ENCODE data around the gene DNAAF8.

DNAAF8 gene

DNA sequence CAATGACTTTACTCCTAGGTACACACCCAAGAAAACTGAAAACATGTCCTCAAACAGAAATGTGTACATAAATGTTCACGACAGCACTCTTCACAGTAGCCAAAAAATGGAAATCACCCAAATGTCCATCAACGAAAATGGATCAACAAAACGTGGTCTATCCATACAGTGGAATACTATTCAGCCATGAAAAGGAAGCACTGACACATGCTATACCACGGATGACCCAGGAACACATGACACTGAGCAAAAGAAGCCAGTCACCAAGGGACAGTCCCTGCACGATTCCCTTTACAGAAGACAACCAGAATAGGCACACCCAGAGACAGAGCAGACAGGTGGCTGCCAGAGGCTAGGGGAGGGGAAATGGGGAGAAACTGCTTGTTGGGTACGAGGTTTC, 21.4 kb downstream of the DNAAF8 start:
- H3K79me2 ChIP-seq (ENCODE audit: low read length) = no peaks in the 10 kb centered on the region
- no peak for DNase-seq
- no peak overlapping the region for H3K4me3 ChIP-seq (ENCODE audit: low read length)

DNA sequence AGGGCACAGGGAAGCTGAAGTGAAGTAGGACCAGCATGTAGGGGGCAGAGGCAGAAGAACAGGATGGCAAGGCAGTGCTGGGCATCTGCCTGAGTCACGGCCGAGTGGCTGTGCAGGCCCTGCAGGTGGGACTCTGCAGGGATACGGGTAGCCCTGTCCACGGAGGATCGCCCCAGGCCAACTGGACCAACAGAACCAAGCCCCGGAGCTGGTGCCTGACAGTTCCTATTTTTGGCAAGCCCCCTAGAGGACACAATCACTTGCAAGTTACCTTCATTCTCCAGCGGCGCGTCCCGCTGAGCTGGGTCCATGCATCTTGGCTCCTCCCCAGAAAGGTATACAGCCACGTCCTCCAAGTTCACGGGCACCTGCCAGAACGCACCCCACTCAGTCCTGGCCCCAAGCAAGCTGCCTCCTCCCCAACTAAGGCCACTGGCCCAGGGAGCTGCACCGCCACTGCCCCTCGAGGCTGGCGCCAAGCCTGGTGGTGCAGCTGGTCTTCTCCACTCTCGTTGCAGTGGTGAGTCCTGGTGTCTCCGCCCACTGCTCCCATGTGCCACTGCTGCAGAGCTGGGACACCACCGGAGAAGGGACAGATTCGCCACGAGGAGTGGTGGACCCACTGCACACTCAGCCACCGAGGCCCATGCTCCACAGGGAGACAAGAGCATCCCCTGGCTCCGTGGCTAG, 26.0 kb downstream of the DNAAF8 start:
- peaks cover 3% of the 10 kb centered on the region for H3K79me2 ChIP-seq (ENCODE audit: low read length)
- no peaks in the 10 kb centered on the region for H3F3A ChIP-seq (ENCODE audit: insufficient read depth, low read length)
- DNase-seq = no peak
- no peak overlapping the region for H2AFZ ChIP-seq (ENCODE audit: low read length)
- no peaks in the 10 kb centered on the region for H3K9me3 ChIP-seq (replicated peaks; ENCODE audit: insufficient read depth, low read length)
- H3K4me1 ChIP-seq (ENCODE audit: low read length) = no peaks in the 10 kb centered on the region
- H3K27ac ChIP-seq (ENCODE audit: low read length) = no peak overlapping the region
- no peaks in the 10 kb centered on the region for H3K36me3 ChIP-seq (replicated peaks; ENCODE audit: insufficient read depth, low read length)
- no peaks in the 10 kb centered on the region for H3K9me2 ChIP-seq (replicated peaks; ENCODE audit: insufficient read depth, low read length)
- no peak overlapping the region for H3K4me3 ChIP-seq (ENCODE audit: low read length)
- no peak overlapping the region for H3K9ac ChIP-seq (ENCODE audit: low read length)
- no peaks in the 10 kb centered on the region for H3K27me3 ChIP-seq (replicated peaks; ENCODE audit: insufficient read depth, low read length)
- TF ChIP-seq EZH2phosphoT487 (IDR thresholded peaks at IDR 0.05; ENCODE audit: low read length) = no peak
- TF ChIP-seq, protein P1, sequence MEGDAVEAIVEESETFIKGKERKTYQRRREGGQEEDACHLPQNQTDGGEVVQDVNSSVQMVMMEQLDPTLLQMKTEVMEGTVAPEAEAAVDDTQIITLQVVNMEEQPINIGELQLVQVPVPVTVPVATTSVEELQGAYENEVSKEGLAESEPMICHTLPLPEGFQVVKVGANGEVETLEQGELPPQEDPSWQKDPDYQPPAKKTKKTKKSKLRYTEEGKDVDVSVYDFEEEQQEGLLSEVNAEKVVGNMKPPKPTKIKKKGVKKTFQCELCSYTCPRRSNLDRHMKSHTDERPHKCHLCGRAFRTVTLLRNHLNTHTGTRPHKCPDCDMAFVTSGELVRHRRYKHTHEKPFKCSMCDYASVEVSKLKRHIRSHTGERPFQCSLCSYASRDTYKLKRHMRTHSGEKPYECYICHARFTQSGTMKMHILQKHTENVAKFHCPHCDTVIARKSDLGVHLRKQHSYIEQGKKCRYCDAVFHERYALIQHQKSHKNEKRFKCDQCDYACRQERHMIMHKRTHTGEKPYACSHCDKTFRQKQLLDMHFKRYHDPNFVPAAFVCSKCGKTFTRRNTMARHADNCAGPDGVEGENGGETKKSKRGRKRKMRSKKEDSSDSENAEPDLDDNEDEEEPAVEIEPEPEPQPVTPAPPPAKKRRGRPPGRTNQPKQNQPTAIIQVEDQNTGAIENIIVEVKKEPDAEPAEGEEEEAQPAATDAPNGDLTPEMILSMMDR (IDR thresholded peaks at IDR 0.05; ENCODE audit: low read length) = no peak
- H4K20me1 ChIP-seq (ENCODE audit: insufficient read depth, low read length) = no peaks in the 10 kb centered on the region
- no peak overlapping the region for H3K4me2 ChIP-seq (ENCODE audit: low read depth, low read length)

More for the DNA sequence above, 21.4 kb downstream of the DNAAF8 start:
- Histone ChIP-seq H3K36me3 (replicated peaks; ENCODE audit: insufficient read depth, low read length) (no peaks in the 10 kb centered on the region), H3K9ac (ENCODE audit: low read length) (no peak overlapping the region), H3K27ac (ENCODE audit: low read length) (no peak overlapping the region), H3K4me2 (ENCODE audit: low read depth, low read length) (no peak overlapping the region), H3K4me1 (ENCODE audit: low read length) (no peaks in the 10 kb centered on the region), H3K27me3 (replicated peaks; ENCODE audit: insufficient read depth, low read length) (no peaks in the 10 kb centered on the region), H3K9me2 (replicated peaks; ENCODE audit: insufficient read depth, low read length) (no peaks in the 10 kb centered on the region), H4K20me1 (ENCODE audit: insufficient read depth, low read length) (no peaks in the 10 kb centered on the region), H3K9me3 (replicated peaks; ENCODE audit: insufficient read depth, low read length) (no peaks in the 10 kb centered on the region), H2AFZ (ENCODE audit: low read length) (no peak overlapping the region), H3F3A (ENCODE audit: insufficient read depth, low read length) (no peaks in the 10 kb centered on the region)
- TF ChIP-seq, protein P1 (IDR thresholded peaks at IDR 0.05; ENCODE audit: low read length) = no peak
- TF ChIP-seq EZH2 (optimal IDR thresholded peaks at IDR 0.05; ENCODE audit: low read depth, low read length) (no peak), EZH2phosphoT487 (IDR thresholded peaks at IDR 0.05; ENCODE audit: low read length) (no peak)

DNA sequence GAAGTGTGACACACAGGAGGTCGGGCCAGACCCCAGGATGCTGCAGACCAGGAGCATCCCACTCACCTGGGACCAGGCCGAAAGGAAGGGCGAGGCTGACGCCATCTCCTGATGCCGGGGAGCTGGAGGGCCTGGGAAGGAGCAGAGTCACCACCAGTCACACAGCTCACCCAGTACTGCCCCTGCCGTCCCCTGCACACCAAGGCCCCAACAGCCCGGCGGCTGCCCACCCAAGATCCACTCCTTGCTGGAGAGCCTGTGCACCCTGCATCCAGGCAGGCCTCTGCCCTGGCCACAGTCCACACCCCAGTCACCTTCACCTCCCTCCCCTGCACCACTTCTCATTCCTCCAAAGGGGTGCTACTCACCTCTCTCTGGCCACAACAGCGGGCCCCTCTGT, 27.9 kb downstream of the DNAAF8 start:
- Histone ChIP-seq H3K27ac (ENCODE audit: low read length) (no peak overlapping the region), H2AFZ (ENCODE audit: low read length) (no peak overlapping the region), H3F3A (ENCODE audit: insufficient read depth, low read length) (no peaks in the 10 kb centered on the region), H3K36me3 (replicated peaks; ENCODE audit: insufficient read depth, low read length) (no peaks in the 10 kb centered on the region), H3K9me3 (replicated peaks; ENCODE audit: insufficient read depth, low read length) (no peaks in the 10 kb centered on the region), H3K4me1 (ENCODE audit: low read length) (0 out of 2 replicates have a peak, but pooled peaks cover 7% of the 10 kb centered on the region), H3K4me3 (ENCODE audit: low read length) (no peak overlapping the region), H3K79me2 (ENCODE audit: low read length) (peaks cover 19% of the 10 kb centered on the region), H3K4me2 (ENCODE audit: low read depth, low read length) (no peak overlapping the region), H3K27me3 (replicated peaks; ENCODE audit: insufficient read depth, low read length) (no peaks in the 10 kb centered on the region), H3K9ac (ENCODE audit: low read length) (no peak overlapping the region), H3K9me2 (replicated peaks; ENCODE audit: insufficient read depth, low read length) (no peaks in the 10 kb centered on the region), H4K20me1 (ENCODE audit: insufficient read depth, low read length) (no peaks in the 10 kb centered on the region)
- DNase-seq = no peak
- TF ChIP-seq, protein P1 (IDR thresholded peaks at IDR 0.05; ENCODE audit: low read length) = no peak
- TF ChIP-seq EZH2phosphoT487 (IDR thresholded peaks at IDR 0.05; ENCODE audit: low read length) = no peak
- TF ChIP-seq EZH2 (optimal IDR thresholded peaks at IDR 0.05; ENCODE audit: low read depth, low read length) = no peak

Measured in MM.1S (cell line).